MCF 10A (cell line): ENCODE data around the gene RAD23A. TPM values are rescaled to one million over a fixed set of nuclear protein-coding genes. Genes with fewer than 3 reads are reported as not detected.

Experiments
- BruUV-seq: library from RNA; stranded (reverse); fragments of 400-500 nt; replicated peaks from 2 replicates; lab custom pipeline; 2021; lab: Mats Ljungman, UMichigan
- CTCF ChIA-PET: fragments of 300-600 bp; sonication (Branson Sonifier 250); formaldehyde crosslinking; extraction: SDS; loops from one replicate; lab custom pipeline; 2021; ENCODE audit warnings: antibody characterized with exemption, inconsistent platforms; lab: Yijun Ruan, JAX
- POLR2A ChIA-PET: fragments of 300-600, 350-650 bp; sonication (Branson Sonifier 250); formaldehyde crosslinking; extraction: SDS; loops from one replicate; lab custom pipeline; 2020; ENCODE audit warnings: antibody characterized with exemption, inconsistent platforms; lab: Yijun Ruan, JAX
- DNase-seq: peaks from one replicate; pipeline ENCODE4 v3.0.0-alpha.2; 2018; ENCODE audit not compliant: unreplicated experiment
- H3K27ac Mint-ChIP-seq: one replicate; pipeline ENCODE4 v1.8.0; 2022; ENCODE audit warnings: mild to moderate bottlenecking, low read depth, mixed read lengths; ENCODE audit not compliant: unreplicated experiment
- H3K27me3 Mint-ChIP-seq: one replicate; pipeline ENCODE4 v1.8.0; 2022; ENCODE audit warnings: mixed read lengths; ENCODE audit not compliant: insufficient read depth, unreplicated experiment
- H3K36me3 Mint-ChIP-seq: one replicate; pipeline ENCODE4 v1.8.0; 2022; ENCODE audit warnings: mild to moderate bottlenecking, moderate library complexity, mixed read lengths; ENCODE audit not compliant: insufficient read depth, unreplicated experiment
- H3K4me1 Mint-ChIP-seq: one replicate; pipeline ENCODE4 v1.8.0; 2022; ENCODE audit warnings: mixed read lengths; ENCODE audit not compliant: insufficient read depth, unreplicated experiment
- H3K4me3 Mint-ChIP-seq: one replicate; pipeline ENCODE4 v1.8.0; 2022; ENCODE audit warnings: mild to moderate bottlenecking, moderate library complexity, mixed read lengths; ENCODE audit not compliant: unreplicated experiment
- H3K9me3 Mint-ChIP-seq: one replicate; pipeline ENCODE4 v1.8.0; 2022; ENCODE audit warnings: mixed read lengths; ENCODE audit not compliant: unreplicated experiment
- intact Hi-C: fragments of 100-400 bp; cut with micrococcal nuclease; formaldehyde crosslinking; loops from 2 replicates; pipeline ENCODE4 v1.14.1; 2022
- total RNA-seq: library from RNA; stranded (reverse); gene quantifications from 2 replicates; pipeline ENCODE4 v1.2.3, GENCODE V29; 2022
- TF ChIP-seq, protein P1 (sequence below): fragments of 200-600 bp; IDR thresholded peaks from one replicate; pipeline ENCODE4 v1.8.0; 2022; ENCODE audit warnings: antibody characterized with exemption, mild to moderate bottlenecking; ENCODE audit not compliant: unreplicated experiment

Gene RAD23A
- total RNA-seq, 1 experiment from 2014 or later: 219 TPM

DNA sequence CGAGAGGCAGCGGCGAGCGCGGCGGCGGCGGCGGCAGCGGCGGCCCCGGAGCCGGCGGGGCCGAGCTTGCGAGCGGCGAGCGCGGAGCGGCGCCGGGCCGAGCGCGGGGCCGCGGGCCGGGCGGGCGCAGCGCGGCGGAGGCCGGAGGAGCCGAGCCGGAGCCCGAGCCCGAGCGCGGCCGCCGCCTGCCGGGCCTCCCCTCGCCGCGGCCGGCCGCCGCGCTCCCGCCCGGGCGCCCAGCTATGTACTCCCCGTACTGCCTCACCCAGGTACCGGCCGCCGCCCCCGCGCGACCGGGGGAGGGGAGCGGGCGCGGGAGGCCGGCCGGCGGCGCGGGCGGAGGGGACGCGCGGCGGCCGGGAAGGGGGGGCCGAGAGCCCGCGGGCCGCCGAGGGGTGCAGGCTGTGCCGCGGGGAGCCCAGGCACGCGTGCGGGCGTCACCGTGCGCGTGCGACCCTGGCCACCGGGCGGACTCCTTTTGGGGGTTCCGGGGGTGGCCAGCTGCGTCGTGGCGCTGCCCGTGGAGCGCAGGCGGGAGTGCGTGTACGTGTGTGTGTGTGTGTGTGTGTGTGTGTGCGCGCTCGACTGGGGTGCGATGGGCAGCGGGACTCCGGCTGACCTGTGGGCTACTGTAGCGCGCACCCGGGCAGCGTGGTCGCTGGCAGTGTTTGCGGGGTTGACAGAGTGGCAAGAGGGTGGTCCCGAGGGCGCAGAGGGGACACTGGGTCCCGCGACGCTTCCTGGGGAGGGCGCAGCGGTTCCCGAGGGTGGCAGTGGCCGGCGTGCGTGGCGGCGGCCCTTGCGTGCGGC is 50.1 kb downstream of the RAD23A start:
- TF ChIP-seq, protein P1, sequence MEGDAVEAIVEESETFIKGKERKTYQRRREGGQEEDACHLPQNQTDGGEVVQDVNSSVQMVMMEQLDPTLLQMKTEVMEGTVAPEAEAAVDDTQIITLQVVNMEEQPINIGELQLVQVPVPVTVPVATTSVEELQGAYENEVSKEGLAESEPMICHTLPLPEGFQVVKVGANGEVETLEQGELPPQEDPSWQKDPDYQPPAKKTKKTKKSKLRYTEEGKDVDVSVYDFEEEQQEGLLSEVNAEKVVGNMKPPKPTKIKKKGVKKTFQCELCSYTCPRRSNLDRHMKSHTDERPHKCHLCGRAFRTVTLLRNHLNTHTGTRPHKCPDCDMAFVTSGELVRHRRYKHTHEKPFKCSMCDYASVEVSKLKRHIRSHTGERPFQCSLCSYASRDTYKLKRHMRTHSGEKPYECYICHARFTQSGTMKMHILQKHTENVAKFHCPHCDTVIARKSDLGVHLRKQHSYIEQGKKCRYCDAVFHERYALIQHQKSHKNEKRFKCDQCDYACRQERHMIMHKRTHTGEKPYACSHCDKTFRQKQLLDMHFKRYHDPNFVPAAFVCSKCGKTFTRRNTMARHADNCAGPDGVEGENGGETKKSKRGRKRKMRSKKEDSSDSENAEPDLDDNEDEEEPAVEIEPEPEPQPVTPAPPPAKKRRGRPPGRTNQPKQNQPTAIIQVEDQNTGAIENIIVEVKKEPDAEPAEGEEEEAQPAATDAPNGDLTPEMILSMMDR: no peak
- Mint-ChIP-seq H3K36me3 (peaks cover 16% of the 10 kb centered on the region), H3K27ac (peak overlapping the region; percentile 84), H3K27me3 (no peaks in the 10 kb centered on the region), H3K4me3 (peak overlapping the region; percentile 74), H3K9me3 (no peaks in the 10 kb centered on the region), H3K4me1 (peaks cover 16% of the 10 kb centered on the region)
- no TSS peak for BruUV-seq
- intact Hi-C loops: no loop called here
- CTCF ChIA-PET: interaction anchor here (0.6 to 0.7 kb wide), 2 partner anchors 18 to 43 kb away, joined by 4 to 6 read pairs; no protein-coding TSS in a partner anchor
- POLR2A ChIA-PET: interaction anchor here (0.6 to 2.4 kb wide), 3 partner anchors 18 to 259 kb away, joined by 3 to 11 read pairs (median 7); partner anchors contain the start of gene GET3
- no peak for DNase-seq

DNA sequence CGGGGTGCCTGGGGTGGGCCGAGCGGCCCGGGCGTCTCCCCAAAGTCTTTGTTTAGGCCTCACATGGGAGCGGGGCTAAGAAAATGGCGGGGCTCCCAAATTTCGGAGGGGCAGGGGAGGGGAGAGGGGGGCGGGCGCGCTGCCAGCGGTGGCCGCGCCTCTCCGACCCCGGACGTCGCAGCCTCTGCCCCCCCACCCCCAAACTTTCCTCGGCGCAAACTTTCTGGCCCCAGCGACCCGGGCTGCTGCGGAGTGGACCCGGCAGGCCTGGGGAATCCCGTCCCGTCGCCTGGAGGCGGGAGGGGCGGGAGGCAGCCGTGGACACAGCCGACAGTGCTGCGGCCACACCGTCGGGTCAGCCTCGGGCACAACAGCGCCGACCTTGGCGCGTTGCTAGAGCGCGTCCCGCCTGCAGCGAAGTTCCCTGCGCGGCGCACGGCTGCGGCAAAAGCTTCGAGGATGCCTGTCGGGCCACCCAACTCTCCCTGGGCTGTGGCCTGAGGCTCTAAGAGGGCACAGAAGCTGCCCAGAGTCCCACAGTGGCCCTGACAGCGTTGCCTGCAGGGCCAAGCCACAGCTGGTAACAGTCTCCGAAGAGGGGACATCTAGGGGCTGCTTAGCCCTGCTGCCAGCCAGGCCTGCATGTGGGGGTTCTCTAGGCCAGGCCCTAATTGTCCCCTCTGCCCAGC is 50.9 kb downstream of the RAD23A start:
- Mint-ChIP-seq H3K27ac (peak overlapping the region; percentile 84), H3K4me1 (peaks cover 9% of the 10 kb centered on the region), H3K9me3 (no peaks in the 10 kb centered on the region), H3K27me3 (no peaks in the 10 kb centered on the region), H3K36me3 (peaks cover 16% of the 10 kb centered on the region), H3K4me3 (peak overlapping the region; percentile 74)
- no TSS peak for BruUV-seq
- DNase-seq: no peak
- intact Hi-C loops: no loop called here
- ChIA-PET POLR2A (interaction anchor here (0.6 to 2.4 kb wide), 3 partner anchors 17 to 260 kb away, joined by 3 to 11 read pairs (median 7); partner anchors contain the start of gene GET3), CTCF (interaction anchor here (0.6 to 1.7 kb wide), 7 partner anchors 14 to 141 kb away, joined by 3 to 12 read pairs (median 3); no protein-coding TSS in a partner anchor)
- TF ChIP-seq, protein P1: no peak

DNA sequence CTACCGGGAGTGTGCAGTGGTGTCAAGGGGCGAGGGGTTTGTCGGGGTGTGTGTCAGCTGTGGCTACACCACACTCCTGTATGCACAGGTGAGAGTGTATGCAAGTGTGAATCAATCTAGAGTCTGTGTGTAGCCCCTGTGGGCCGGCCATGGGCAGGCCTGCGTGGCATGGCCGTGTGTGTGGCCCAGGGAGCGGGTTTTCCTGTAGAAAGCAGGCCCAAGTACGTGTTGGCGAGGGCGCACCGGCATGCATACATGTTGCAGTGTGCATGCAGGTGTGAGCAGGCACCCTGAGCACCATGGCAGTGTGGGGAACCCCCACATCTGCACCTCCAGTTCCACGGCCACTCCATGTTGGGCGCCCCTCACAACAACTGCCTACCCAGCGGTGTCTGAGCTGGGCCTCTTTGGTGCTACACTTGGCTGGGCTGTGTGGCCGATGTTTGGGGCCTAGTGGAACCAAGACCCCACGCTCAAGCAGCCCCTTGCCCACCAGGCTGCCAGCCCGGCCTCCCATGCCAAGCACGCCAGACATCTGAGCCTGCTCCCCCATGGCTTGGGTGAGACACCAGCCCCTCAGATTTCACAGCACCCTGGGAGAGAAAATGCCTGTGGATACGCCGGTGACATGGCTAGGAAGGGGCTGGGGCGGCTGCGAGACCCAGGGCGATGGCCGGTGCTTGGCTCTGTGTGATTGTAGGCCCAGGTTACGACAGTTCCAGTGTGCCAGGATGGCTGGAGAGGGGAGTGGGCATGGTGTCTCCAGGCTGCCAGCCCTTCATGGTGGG is 51.7 kb downstream of the RAD23A start:
- ChIA-PET POLR2A (interaction anchor here (1.1 to 2.4 kb wide), 2 partner anchors 16 to 26 kb away, joined by 7 to 11 read pairs; no protein-coding TSS in a partner anchor), CTCF (interaction anchor here (0.6 to 1.7 kb wide), 7 partner anchors 14 to 140 kb away, joined by 3 to 12 read pairs (median 3); no protein-coding TSS in a partner anchor)
- no peak for DNase-seq
- BruUV-seq: no TSS peak
- Mint-ChIP-seq H3K27me3 (no peaks in the 10 kb centered on the region), H3K36me3 (peaks cover 16% of the 10 kb centered on the region), H3K27ac (no peak overlapping the region), H3K4me1 (peaks cover 9% of the 10 kb centered on the region), H3K9me3 (no peaks in the 10 kb centered on the region), H3K4me3 (peak overlapping the region; percentile 74)
- intact Hi-C loops: no loop called here
- TF ChIP-seq, protein P1: no peak
